GM21576 (cell line): ENCODE measurements around the gene IDS.
"Not testable (repeated sequence)": the region's sequence is repeated elsewhere in the genome, so short reads cannot be mapped to it uniquely, and the experiment has no call there.

ENCODE experiments used
- ATAC-seq: cut with Tn5 transposase; IDR thresholded peaks from one replicate; pipeline ENCODE4 v1.9.1; 2021; ENCODE audit warnings: mild to moderate bottlenecking, moderate library complexity; ENCODE audit not compliant: unreplicated experiment

IDS gene

GRCh38 chrX:149499766-149500165 lies 5.3 kb downstream of the IDS start:
- ATAC-seq: no peak

GRCh38 chrX:149498767-149499166 lies 6.3 kb downstream of the IDS start:
- no peak for ATAC-seq

GRCh38 chrX:149497626-149498025 lies 7.5 kb downstream of the IDS start:
- ATAC-seq: no peak

GRCh38 chrX:149497054-149497453 lies 8.1 kb downstream of the IDS start:
- no peak for ATAC-seq

- ATAC-seq: no peak
Measured at GRCh38 chrX:149495573-149496071, 9.5 kb downstream of the IDS start.

GRCh38 chrX:149494844-149495565 lies 10.1 kb downstream of the IDS start:
- ATAC-seq: no peak

- no peak for ATAC-seq
Measured at GRCh38 chrX:149493567-149494562, 11.2 kb downstream of the IDS start.

- ATAC-seq: no peak
Measured at GRCh38 chrX:149491812-149492211, 13.3 kb downstream of the IDS start.

- no peak for ATAC-seq
Measured at GRCh38 chrX:149490100-149490499, 15.0 kb downstream of the IDS start.

- not testable (repeated sequence) for ATAC-seq
Measured at GRCh38 chrX:149488411-149489052, 16.6 kb downstream of the IDS start.

- not testable (repeated sequence) for ATAC-seq
Measured at GRCh38 chrX:149488008-149488407, 17.1 kb downstream of the IDS start.

GRCh38 chrX:149487292-149487691 lies 17.8 kb downstream of the IDS start:
- peak; percentile 61 for ATAC-seq

GRCh38 chrX:149476513-149476912 lies 28.6 kb downstream of the IDS start:
- peak; percentile 60 for ATAC-seq

- no peak for ATAC-seq
Measured at GRCh38 chrX:149473966-149474365, 31.1 kb downstream of the IDS start.

- no peak for ATAC-seq
Measured at GRCh38 chrX:149473092-149473491, 32.0 kb downstream of the IDS start.

- no peak for ATAC-seq
Measured at GRCh38 chrX:149472625-149473024, 32.5 kb downstream of the IDS start.

- no peak for ATAC-seq
Measured at GRCh38 chrX:149471397-149471796, 33.7 kb downstream of the IDS start.

GRCh38 chrX:149470955-149471354 lies 34.2 kb downstream of the IDS start:
- ATAC-seq: peak; percentile 90

- ATAC-seq: no peak
Measured at GRCh38 chrX:149469406-149469805, 35.7 kb downstream of the IDS start.

- no peak for ATAC-seq
Measured at GRCh38 chrX:149467920-149468319, 37.2 kb downstream of the IDS start.

- ATAC-seq: no peak
Measured at GRCh38 chrX:149467461-149467860, 37.6 kb downstream of the IDS start.
